ENCODE results near the gene SCYL3.
A peak's percentile ranks its signal among the peaks of the same experiment; 100 is the strongest.
"Not testable (repeated sequence)": the region's sequence is repeated elsewhere in the genome, so short reads cannot be mapped to it uniquely, and the experiment has no call there.

SCYL3 gene, protein sequence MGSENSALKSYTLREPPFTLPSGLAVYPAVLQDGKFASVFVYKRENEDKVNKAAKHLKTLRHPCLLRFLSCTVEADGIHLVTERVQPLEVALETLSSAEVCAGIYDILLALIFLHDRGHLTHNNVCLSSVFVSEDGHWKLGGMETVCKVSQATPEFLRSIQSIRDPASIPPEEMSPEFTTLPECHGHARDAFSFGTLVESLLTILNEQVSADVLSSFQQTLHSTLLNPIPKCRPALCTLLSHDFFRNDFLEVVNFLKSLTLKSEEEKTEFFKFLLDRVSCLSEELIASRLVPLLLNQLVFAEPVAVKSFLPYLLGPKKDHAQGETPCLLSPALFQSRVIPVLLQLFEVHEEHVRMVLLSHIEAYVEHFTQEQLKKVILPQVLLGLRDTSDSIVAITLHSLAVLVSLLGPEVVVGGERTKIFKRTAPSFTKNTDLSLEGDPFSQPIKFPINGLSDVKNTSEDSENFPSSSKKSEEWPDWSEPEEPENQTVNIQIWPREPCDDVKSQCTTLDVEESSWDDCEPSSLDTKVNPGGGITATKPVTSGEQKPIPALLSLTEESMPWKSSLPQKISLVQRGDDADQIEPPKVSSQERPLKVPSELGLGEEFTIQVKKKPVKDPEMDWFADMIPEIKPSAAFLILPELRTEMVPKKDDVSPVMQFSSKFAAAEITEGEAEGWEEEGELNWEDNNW

DNA sequence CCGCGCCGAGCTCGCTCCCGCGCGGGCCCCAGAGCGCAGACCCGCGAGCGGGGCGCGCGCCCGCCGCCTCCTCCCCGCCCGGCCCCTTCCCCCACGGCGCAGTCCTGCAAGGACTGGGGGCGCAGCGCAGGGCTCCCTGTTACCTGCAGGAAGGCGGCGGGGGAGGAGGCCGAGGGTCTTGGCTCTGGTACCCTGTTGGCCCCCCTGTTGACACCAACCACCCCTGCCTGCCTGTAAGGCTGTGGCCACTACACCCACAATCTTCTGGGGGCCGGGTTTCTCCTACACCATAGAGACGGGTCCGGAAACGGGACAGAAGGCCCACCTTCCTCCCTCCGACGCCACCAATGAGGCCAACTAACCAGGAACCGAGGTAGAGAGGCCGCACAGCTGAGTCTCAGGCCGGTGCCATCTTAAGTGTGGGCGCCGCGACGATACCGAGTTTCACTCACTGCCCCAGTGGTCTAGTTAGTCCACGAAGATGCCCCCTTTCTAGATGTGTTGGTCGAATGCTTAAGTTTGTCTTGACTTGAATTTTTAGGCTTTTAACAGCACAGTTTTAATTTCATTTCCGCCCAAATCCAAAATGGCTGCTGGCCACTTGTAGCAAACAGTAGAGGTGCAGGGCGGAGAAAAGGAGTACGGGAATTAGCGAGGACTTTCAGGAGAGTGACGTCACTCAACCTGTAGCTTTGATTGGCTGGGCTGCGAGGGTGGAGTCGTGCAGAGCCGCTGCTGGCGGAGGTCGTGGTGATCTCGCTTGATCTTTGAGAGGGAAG lies at the start of gene SCYL3:
Gene SCYL3 (minus strand): TSS at position 252 of the 779 bp plus-strand sequence. CDS start 5,056 bp downstream, outside the sequence.
- peak; percentile 97 to 98 for DNase-seq
- TF ChIP-seq GATA1 (IDR thresholded peaks at IDR 0.05; ENCODE audit: low read depth, low read length): no peak
- TF ChIP-seq POLR2A (IDR thresholded peaks at IDR 0.05; ENCODE audit: low read length): peak; percentile 75

DNA sequence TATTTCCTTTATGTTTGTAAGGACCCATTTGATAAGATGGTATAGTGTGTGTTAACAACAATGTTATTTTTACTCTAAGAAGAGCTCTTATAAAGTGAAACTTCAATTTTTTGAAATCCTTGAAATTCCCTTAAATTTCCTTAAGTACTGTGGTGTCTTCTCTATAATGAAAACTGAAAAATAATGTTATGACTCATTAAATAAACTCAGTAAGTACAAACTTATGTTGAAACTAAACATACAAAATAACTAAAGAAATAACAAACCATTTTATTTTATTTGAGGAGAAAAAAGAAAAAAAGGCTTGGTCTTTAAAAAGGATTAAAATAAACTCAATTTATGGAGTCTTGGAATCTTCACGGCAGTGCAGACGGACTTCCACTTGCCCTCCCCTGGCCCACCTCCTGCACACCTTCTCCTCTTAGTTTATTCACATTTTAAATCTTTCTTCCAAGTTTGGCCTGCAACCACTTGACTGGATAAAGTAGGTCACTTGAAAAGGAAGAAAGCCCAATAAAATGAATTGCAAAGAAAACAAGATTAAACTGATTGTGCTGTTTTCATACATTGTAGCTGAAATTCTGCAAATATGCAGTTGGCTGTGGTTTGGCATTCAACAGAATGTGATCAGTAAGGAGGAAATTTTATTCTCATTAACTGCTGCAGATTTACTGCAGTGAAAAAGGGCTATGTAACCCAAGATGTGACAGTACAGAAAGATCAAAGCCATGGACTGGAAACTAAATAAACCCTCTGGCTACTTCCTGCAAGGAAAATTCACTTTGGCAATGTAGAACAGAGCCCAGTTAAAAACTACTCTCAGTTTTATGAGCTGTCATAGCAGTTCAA lies 48.5 kb upstream of the SCYL3 start:
- TF ChIP-seq POLR2A (IDR thresholded peaks at IDR 0.05; ENCODE audit: low read length) (no peak), GATA1 (IDR thresholded peaks at IDR 0.05; ENCODE audit: low read depth, low read length) (no peak)
- DNase-seq: no peak

GRCh38 chr1:169933984-169934725 lies 40.5 kb upstream of the SCYL3 start:
- DNase-seq: no peak
- no peak for TF ChIP-seq GATA1 (IDR thresholded peaks at IDR 0.05; ENCODE audit: low read depth, low read length)
- TF ChIP-seq POLR2A (IDR thresholded peaks at IDR 0.05; ENCODE audit: low read length): no peak

- TF ChIP-seq POLR2A (IDR thresholded peaks at IDR 0.05; ENCODE audit: low read length): no peak
- no peak for DNase-seq
These were observed 38.1 kb upstream of the SCYL3 start for GRCh38 chr1:169931795-169932231.

DNA sequence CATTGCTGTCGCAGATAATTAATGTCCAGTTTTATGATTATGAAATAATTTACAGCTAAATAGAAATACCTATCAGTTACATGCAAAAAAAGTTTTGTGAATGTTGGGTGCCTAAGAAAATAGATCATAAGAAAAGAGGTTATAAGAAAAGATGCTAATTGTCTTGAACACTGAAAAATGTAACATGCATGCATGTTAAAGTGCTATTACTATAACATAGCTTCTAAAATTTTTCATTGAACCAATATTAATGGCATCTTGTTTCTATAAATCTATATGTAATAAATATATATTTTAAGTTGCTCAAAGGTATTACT lies 35.5 kb upstream of the SCYL3 start:
- no peak for DNase-seq
- no peak for TF ChIP-seq GATA1 (IDR thresholded peaks at IDR 0.05; ENCODE audit: low read depth, low read length)
- no peak for TF ChIP-seq POLR2A (IDR thresholded peaks at IDR 0.05; ENCODE audit: low read length)

GRCh38 chr1:169928438-169929209 lies 34.9 kb upstream of the SCYL3 start:
- DNase-seq: peak; percentile 58 to 64

DNA sequence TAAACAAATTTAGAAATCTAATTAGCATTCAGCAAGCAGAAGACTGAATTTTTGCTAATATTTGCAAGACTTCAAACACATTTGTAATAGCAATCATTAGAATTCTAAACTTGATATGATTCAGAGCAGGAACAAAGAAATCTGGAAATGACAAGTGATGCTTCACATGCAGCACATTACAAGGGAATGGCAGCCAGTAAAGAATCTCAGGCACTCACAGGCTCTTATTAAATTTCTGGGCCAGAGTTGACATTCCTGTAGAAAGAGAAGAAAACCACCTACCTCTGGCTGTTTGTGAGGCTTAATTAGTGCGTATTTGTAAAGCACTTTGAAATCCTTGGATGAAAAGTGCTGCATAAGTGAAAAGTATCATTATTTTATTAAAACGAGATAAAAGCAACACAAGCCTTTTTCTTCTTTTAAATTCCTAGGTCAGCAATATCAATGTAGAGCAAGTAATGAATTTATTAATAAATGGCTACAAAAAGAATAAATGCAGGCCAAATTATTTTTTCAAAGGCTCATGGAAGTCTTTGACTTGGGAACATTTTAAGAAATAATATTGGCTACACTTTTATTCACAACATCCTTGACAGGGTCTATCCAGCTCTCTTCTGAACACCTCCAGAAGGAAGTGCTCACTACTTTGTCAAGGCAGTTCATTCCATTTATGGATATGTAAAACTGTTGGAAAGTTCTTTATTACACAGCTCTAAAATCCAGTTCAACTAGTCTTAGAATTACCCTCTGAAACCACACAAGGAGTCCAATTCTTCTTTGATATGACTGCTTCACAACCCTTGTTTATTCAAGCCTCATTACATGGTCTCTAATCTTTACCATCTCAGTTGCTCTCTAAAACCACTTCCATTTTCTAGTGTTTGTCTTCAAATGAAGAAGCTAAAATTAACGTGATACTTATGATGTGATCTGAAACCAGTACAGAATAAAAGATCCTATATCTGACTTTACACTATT lies 32.1 kb upstream of the SCYL3 start:
- DNase-seq: no peak
- TF ChIP-seq POLR2A (IDR thresholded peaks at IDR 0.05; ENCODE audit: low read length) (no peak), GATA1 (IDR thresholded peaks at IDR 0.05; ENCODE audit: low read depth, low read length) (no peak)

More at GRCh38 chr1:169928438-169929209, 34.9 kb upstream of the SCYL3 start:
- no peak for TF ChIP-seq GATA1 (IDR thresholded peaks at IDR 0.05; ENCODE audit: low read depth, low read length)
- TF ChIP-seq POLR2A (IDR thresholded peaks at IDR 0.05; ENCODE audit: low read length): no peak

- TF ChIP-seq POLR2A (IDR thresholded peaks at IDR 0.05; ENCODE audit: low read length) (no peak), GATA1 (IDR thresholded peaks at IDR 0.05; ENCODE audit: low read depth, low read length) (no peak)
- DNase-seq: no peak
These were observed 31.1 kb upstream of the SCYL3 start for GRCh38 chr1:169924829-169925228.

- DNase-seq: no peak
- no peak for TF ChIP-seq POLR2A (IDR thresholded peaks at IDR 0.05; ENCODE audit: low read length)
- TF ChIP-seq GATA1 (IDR thresholded peaks at IDR 0.05; ENCODE audit: low read depth, low read length): no peak
These were observed 30.4 kb upstream of the SCYL3 start for GRCh38 chr1:169924063-169924462.

DNA sequence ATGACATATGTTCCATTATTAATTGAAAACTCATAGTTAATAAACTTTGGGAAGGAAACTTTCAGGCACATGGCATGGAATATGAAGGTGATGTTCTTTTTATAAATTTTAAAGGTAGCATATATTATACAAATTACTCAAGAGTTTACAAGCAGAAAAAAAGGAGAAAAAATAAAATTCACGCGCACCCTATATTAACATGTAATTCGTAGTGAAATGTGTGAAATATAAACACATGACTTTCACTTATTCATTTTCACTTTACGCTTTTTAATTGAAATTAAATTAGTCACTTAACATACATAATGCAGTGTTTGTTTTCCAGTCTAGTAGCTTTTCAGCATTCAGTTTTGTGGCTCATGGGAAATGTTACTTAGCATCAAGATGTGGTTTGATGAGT lies 27.4 kb upstream of the SCYL3 start:
- TF ChIP-seq GATA1 (IDR thresholded peaks at IDR 0.05; ENCODE audit: low read depth, low read length) (no peak), POLR2A (IDR thresholded peaks at IDR 0.05; ENCODE audit: low read length) (no peak)

GRCh38 chr1:169918927-169919326 lies 25.2 kb upstream of the SCYL3 start:
- no peak for DNase-seq
- no peak for TF ChIP-seq GATA1 (IDR thresholded peaks at IDR 0.05; ENCODE audit: low read depth, low read length)
- no peak for TF ChIP-seq POLR2A (IDR thresholded peaks at IDR 0.05; ENCODE audit: low read length)

More for the DNA sequence above, 27.4 kb upstream of the SCYL3 start:
- no peak for DNase-seq

DNA sequence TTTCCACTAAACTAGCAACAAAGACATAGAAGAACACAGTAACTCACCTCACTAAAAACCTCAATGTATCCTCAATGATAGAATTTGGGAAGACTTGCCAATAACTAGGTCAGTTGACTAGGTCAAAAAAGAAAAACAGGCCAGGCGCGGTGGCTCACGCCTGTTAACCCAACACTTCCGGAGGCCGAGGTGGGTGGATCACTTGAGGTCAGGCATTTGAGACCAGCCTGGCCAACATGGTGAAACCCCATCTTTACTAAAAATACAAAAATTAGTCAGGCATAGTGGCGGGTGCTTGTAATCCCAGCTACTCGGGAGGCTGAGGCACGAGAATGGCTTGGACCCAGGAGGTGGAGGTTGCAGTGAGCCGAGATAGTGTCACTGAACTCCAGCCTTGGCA lies 24.5 kb upstream of the SCYL3 start:
- not testable (repeated sequence) for DNase-seq
